Endothelial cell of umbilical vein (primary cell): ENCODE data around the gene MTAP. TPM values are rescaled to one million over a fixed set of nuclear protein-coding genes. Genes with fewer than 3 reads are reported as not detected.

ENCODE experiments used
- BruUV-seq: library from RNA; stranded (reverse); fragments of 400-500 nt; replicated peaks from 2 replicates; lab custom pipeline; 2021; lab: Mats Ljungman, UMichigan
- CTCF ChIA-PET: fragments of 300-600, 350-600 bp; sonication (Branson Sonifier 250); formaldehyde crosslinking; loops from one replicate; lab custom pipeline; 2021; ENCODE audit warnings: antibody characterized with exemption, inconsistent platforms; lab: Charles Lee
- POLR2A ChIA-PET: fragments of 300-600, 350-600 bp; sonication (Branson Sonifier 250); formaldehyde crosslinking; loops from one replicate; lab custom pipeline; 2021; ENCODE audit warnings: antibody characterized with exemption, inconsistent platforms; lab: Charles Lee
- DNase-seq: peaks from one replicate; pipeline ENCODE4 v3.0.0-alpha.2; 2011; ENCODE audit warnings: low read depth, low spot score
- FAIRE-seq: peaks from 2 replicates; lab custom pipeline; 2011; peaks lifted over from hg19 to GRCh38; lab: Jason Lieb, UNC
- H2AFZ ChIP-seq: 2 replicates; pipeline ENCODE4 v1.6.0; 2012; ENCODE audit warnings: low read depth, low read length, control low read depth, inconsistent platforms
- H3K27ac ChIP-seq: 2 replicates; pipeline ENCODE4 v1.5.1; 2011; ENCODE audit warnings: low read depth, mild to moderate bottlenecking, control low read depth, low read length, moderate library complexity; ENCODE audit not compliant: insufficient read depth
- H3K27me3 ChIP-seq, 2 experiments: 2 replicates each; pipeline versions ENCODE4 v1.6.0 to v1.6.1; 2011; ENCODE audit warnings: low read length in 2 of 2, mixed read lengths in 1 of 2; ENCODE audit not compliant: control insufficient read depth in 2 of 2, insufficient read depth in 2 of 2
- H3K36me3 ChIP-seq, 2 experiments: 2 replicates in 1 of 2; 3 replicates in 1 of 2; pipeline ENCODE4 v1.5.1; 2011; ENCODE audit warnings: low read length in 2 of 2, mild to moderate bottlenecking in 1 of 2, moderate library complexity in 1 of 2; ENCODE audit not compliant: control insufficient read depth in 2 of 2, insufficient read depth in 2 of 2; ENCODE audit errors: extremely low read depth in 1 of 2
- H3K4me1 ChIP-seq: 3 replicates; pipeline ENCODE4 v1.5.1; 2011; ENCODE audit warnings: mild to moderate bottlenecking, low read length; ENCODE audit not compliant: control insufficient read depth, insufficient read depth; ENCODE audit errors: extremely low read depth
- H3K4me2 ChIP-seq: 2 replicates; pipeline ENCODE4 v1.6.1; 2011; ENCODE audit warnings: low read length, control low read depth, mixed read lengths; ENCODE audit not compliant: insufficient read depth
- H3K4me3 ChIP-seq, 3 experiments: fragments of 200-600 bp in 1 of 3; sonication (generic), shearing (Covaris generic) in 1 of 3; replicated peaks in 1 of 3; 2 replicates each; pipeline ENCODE4 v1.5.1; 2011 to 2016; ENCODE audit warnings: control low read depth in 3 of 3, low read length in 3 of 3, mild to moderate bottlenecking in 2 of 3, inconsistent platforms in 1 of 3, low read depth in 1 of 3, moderate library complexity in 1 of 3; ENCODE audit not compliant: insufficient read depth in 1 of 3
- H3K79me2 ChIP-seq: 2 replicates; pipeline ENCODE4 v1.6.0; 2012; ENCODE audit warnings: low read length, inconsistent platforms; ENCODE audit not compliant: control insufficient read depth, insufficient read depth
- H3K9ac ChIP-seq: replicated peaks from 2 replicates; pipeline ENCODE3; 2011; ENCODE audit warnings: low read length, control low read depth; ENCODE audit not compliant: insufficient read depth; ENCODE audit errors: extremely low read depth
- H3K9me1 ChIP-seq: replicated peaks from 3 replicates; pipeline ENCODE4 v1.6.0; 2011; ENCODE audit warnings: mild to moderate bottlenecking, low read length; ENCODE audit not compliant: control insufficient read depth, insufficient read depth; ENCODE audit errors: extremely low read depth
- H3K9me3 ChIP-seq: replicated peaks from 2 replicates; pipeline ENCODE4 v1.5.1; 2012; ENCODE audit warnings: low read length, inconsistent platforms; ENCODE audit not compliant: control insufficient read depth, insufficient read depth
- H4K20me1 ChIP-seq: replicated peaks from 2 replicates; pipeline ENCODE3; 2011; ENCODE audit warnings: mild to moderate bottlenecking, low read length; ENCODE audit not compliant: control insufficient read depth, insufficient read depth; ENCODE audit errors: extremely low read depth
- EZH2 ChIP-seq: IDR thresholded peaks from 2 replicates; pipeline ENCODE4 v1.6.1; 2012; ENCODE audit warnings: borderline replicate concordance, low read depth, mild to moderate bottlenecking, moderate library complexity, low read length, inconsistent platforms; ENCODE audit not compliant: severe bottlenecking
- FOS ChIP-seq: IDR thresholded peaks from 2 replicates; pipeline ENCODE4 v1.6.1; 2011; ENCODE audit warnings: mild to moderate bottlenecking, low read length, moderate library complexity, borderline replicate concordance; ENCODE audit not compliant: insufficient read depth
- GATA2 ChIP-seq: IDR thresholded peaks from 2 replicates; pipeline ENCODE4 v1.7.0; 2011; ENCODE audit warnings: low read depth, mild to moderate bottlenecking, moderate library complexity, mixed read lengths, low read length; ENCODE audit not compliant: insufficient read length, insufficient read depth
- MYC ChIP-seq: IDR thresholded peaks from one replicate; pipeline ENCODE4 v1.6.1; 2011; ENCODE audit warnings: mild to moderate bottlenecking, low read depth, low read length
- POLR2A ChIP-seq: IDR thresholded peaks from 2 replicates; pipeline ENCODE4 v1.6.1; 2012; ENCODE audit warnings: low read depth, mild to moderate bottlenecking, control low read depth, low read length
- POLR2AphosphoS5 ChIP-seq: IDR thresholded peaks from 2 replicates; pipeline ENCODE4 v1.6.1; 2012; ENCODE audit warnings: low read depth, mild to moderate bottlenecking, control low read depth, low read length, moderate library complexity; ENCODE audit not compliant: insufficient read depth
- dilution Hi-C: fragments of 300-500 bp; cut with MboI; formaldehyde crosslinking; loops from one replicate; pipeline ENCODE4 v1.15.0; 2019; ENCODE audit warnings: low sequenced_read_pairs; ENCODE audit not compliant: extremely low pct_ligation_motif_present
- intact Hi-C: fragments of 100-400 bp; cut with micrococcal nuclease; formaldehyde crosslinking; loops from one replicate; pipeline ENCODE4 v1.10.0; 2022
- polyA plus RNA-seq, 4 experiments: library from polyadenylated mRNA; depleted of rRNA in 3 of 4; stranded (reverse) in 3 of 4; unstranded in 1 of 4; fragments of >200 nt; gene quantifications; 2 replicates each; pipeline versions ENCODE4 v1.2.1 to v1.2.3, GENCODE V29; 2011 to 2012; ENCODE audit warnings: missing spikeins in 1 of 4
- total RNA-seq: library from RNA; stranded (reverse); gene quantifications from 2 replicates; pipeline ENCODE4 v1.2.3, GENCODE V29; 2021
- TF ChIP-seq, protein P1 (sequence below): IDR thresholded peaks from 2 replicates; pipeline ENCODE4 v1.6.1; 2011; ENCODE audit not compliant: insufficient read depth, insufficient read length
- TF ChIP-seq, protein P2 (sequence below), 2 donors: IDR thresholded peaks; 1 replicate in 1 of 2; 2 replicates in 1 of 2; pipeline ENCODE4 v1.5.1; 2011; ENCODE audit warnings: low read length in 2 of 2, mild to moderate bottlenecking in 2 of 2, moderate library complexity in 2 of 2, control low read depth in 1 of 2, inconsistent platforms in 1 of 2, low read depth in 1 of 2; ENCODE audit not compliant: insufficient read depth in 1 of 2; ENCODE audit errors: extremely low read depth in 1 of 2

The MTAP gene
- total and polyA plus RNA-seq, 2 donors (not counting 3 experiments of a cell fraction or from before 2014, with no cell fraction given), result 11.3 to 55.1 TPM

DNA sequence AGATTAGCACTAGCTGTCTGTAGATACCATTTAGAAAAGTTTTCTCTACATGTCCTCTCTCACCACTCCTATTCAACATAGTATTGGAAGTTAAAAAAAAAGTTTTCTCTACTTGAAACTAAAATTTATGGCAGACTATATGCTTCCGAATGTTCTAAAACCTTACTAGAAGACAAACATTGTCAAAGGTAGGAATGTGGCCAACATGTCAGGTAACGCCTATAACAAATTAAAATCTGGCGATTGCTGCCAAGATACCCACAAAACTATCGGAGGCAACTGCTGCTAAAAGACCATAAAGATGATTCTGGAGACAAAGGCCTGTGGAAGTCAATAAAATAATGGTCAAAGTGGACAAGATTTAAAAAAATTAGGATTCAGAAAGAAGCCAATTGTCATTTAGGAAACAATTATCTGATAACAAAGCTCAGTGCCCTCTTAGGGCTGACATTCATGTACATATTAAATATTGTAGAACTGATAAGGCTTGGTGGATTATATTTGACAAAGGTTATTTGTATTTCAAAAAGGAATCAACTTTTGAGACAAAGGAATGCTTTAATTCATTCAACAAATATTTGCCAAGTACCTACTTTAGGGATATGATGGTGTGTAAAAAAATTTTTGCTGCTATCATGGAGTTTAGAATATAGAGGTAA is 139.0 kb downstream of the MTAP start:
- no peak overlapping the region for H3K9ac ChIP-seq
- no peak overlapping the region for H3K4me3 ChIP-seq
- H3K4me2 ChIP-seq, result no peak overlapping the region
- no peaks in the 10 kb centered on the region for H3K9me1 ChIP-seq
- no TSS peak for BruUV-seq
- H3K27ac ChIP-seq, result no peak overlapping the region
- FAIRE-seq, result no peak
- intact Hi-C loops, result no loop called here
- ChIA-PET CTCF (interaction anchor here (1.4 kb wide), 1 partner anchor 17 kb away, joined by 3 read pairs; no protein-coding TSS in a partner anchor), POLR2A (no interaction called here)
- TF ChIP-seq GATA2 (no peak), FOS (no peak), POLR2A (no peak), EZH2 (no peak), POLR2AphosphoS5 (no peak), MYC (no peak)
- TF ChIP-seq, protein P1, sequence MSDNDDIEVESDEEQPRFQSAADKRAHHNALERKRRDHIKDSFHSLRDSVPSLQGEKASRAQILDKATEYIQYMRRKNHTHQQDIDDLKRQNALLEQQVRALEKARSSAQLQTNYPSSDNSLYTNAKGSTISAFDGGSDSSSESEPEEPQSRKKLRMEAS, result no peak
- TF ChIP-seq, protein P2, sequence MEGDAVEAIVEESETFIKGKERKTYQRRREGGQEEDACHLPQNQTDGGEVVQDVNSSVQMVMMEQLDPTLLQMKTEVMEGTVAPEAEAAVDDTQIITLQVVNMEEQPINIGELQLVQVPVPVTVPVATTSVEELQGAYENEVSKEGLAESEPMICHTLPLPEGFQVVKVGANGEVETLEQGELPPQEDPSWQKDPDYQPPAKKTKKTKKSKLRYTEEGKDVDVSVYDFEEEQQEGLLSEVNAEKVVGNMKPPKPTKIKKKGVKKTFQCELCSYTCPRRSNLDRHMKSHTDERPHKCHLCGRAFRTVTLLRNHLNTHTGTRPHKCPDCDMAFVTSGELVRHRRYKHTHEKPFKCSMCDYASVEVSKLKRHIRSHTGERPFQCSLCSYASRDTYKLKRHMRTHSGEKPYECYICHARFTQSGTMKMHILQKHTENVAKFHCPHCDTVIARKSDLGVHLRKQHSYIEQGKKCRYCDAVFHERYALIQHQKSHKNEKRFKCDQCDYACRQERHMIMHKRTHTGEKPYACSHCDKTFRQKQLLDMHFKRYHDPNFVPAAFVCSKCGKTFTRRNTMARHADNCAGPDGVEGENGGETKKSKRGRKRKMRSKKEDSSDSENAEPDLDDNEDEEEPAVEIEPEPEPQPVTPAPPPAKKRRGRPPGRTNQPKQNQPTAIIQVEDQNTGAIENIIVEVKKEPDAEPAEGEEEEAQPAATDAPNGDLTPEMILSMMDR (IDR thresholded peaks at IDR 0.05; ENCODE audit: extremely low read depth in 1 of 2, insufficient read depth in 1 of 2, low read depth in 1 of 2, low read length in 2 of 2), result no peak
- H3K79me2 ChIP-seq, result no peaks in the 10 kb centered on the region
- H3K9me3 ChIP-seq, result no peaks in the 10 kb centered on the region
- H3K36me3 ChIP-seq, result no peaks in the 10 kb centered on the region
- peaks cover 8 to 13% of the 10 kb centered on the region in 2 experiments for H3K27me3 ChIP-seq
- dilution Hi-C loops, result no loop called here
- no peak overlapping the region for H2AFZ ChIP-seq
- no peaks in the 10 kb centered on the region for H3K4me1 ChIP-seq
- no peaks in the 10 kb centered on the region for H4K20me1 ChIP-seq
- no peak for DNase-seq
